ENCODE results near the gene NFIX.

NFIX gene

DNA sequence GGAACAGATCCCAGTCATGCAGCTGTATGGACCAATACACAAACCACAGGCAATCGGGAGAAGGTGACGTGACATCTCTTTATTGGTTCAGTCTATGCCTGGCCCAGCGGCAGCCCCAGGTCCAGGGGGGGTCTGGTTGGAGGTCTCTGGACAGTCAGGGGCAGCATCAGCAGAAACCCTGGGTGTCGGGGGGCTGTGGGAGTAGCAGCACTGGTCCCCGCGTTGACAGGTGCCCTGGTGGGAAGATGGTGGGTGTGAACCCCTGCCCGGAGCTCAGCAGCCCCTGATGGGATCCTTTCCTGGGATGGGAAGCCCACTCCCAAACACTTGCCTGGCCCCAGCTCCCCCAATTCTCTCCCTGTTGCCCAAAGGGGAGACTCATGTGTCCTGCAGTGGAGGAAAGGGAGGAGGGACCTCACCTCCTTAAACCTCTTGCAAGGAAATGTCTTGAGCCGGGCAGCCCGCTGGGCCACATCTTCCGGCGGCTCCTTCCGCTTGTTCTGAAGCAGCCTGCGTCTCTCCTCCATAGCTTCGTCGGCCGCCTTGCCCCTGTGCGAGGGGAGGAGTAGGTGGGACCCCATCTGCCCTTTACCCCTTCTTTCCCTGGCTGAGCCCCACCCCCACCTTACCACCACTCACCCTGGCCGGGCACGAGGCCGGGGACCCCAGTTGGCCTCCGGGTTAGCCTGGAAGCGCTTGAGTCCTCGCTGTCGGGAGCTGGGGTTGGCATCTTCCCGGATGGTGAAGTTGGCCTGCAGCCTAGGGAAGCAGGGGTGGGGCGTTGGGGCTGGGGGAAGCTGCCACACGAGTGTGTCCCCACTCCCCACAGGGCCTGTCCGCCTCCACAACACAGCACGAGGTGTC is 109.8 kb downstream of the NFIX start:
- no peak for DNase-seq (ENCODE audit: low read depth)

DNA sequence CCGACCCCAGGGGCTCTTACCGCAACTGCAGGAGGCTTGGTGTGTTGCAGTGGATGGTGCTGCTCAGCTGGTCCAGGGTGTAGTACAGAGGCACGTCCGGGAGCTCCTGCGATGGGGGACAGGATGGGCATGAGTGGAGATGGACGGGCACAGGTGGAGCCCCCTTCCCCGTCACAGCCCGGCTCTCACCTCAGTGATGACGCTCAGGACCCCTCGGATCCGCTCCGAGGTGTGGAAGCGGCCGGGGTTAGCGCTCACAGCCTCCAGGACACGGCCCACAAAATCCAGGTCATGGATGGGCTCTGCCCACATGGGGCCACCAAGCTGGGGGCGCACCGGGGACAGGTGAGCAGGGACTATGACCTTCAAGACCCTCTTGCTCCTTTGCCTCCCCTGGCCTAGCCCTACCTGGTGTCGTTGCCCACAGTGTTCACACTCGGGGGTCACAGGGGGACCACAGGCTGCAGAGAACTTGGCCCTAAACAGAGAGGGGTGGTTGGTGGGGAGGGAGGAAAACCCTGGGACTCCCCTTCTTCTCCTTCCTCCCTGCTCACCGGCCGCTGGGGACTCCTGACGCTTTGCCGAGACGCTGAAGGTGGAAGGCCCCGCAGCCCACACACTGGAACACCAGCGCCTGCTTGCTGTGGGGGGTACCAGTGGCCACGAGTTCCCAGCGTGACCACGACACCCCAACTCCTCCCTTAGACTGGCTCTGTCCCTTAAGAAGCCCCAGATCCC is 114.3 kb downstream of the NFIX start:
- DNase-seq (ENCODE audit: low read depth) = no peak

DNA sequence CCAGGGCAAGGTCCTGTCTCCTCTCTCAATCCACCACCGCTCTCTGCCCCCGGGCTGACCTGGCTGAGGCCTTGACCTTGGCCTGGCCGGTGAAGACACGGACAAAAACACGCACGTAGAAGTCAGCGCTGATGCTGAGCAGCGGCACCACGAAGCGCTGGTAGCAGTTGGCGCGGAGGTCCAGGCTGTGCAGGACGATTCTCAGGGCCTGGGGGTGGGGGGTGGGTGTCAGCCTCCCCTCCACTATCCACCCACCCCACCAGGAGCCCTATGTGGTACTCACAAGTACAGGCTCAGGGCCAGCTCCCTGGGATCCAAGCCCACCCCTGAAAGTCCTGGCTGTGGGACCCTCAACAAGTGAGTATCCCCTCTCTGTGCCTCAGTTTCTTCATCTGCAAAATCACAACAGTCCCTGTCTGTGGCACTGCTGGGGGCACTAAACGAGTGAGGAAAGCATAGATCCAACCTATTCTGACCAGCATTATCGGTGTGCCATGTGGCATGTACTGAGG is 114.9 kb downstream of the NFIX start:
- DNase-seq (ENCODE audit: low read depth) = no peak

DNA sequence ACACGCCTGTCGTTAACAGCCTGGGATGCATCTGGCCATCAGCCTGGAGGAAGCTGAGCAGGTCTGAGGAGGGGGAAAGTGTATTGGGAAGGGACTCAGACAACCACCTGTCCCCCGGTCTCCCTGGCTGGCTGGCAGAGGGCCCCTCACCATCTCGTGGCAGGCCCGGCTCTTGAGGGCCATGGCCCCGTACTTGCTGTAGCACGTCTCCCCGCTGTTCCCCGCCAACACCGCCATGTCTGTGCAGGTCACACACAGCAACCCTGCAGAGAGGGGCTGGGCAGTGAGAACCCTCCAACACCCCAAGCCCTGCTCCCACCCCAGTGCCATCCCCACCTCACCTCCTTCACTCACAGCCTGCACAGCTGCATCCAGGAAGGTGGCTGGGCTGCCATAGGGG is 117.3 kb downstream of the NFIX start:
- DNase-seq (ENCODE audit: low read depth) = no peak

DNA sequence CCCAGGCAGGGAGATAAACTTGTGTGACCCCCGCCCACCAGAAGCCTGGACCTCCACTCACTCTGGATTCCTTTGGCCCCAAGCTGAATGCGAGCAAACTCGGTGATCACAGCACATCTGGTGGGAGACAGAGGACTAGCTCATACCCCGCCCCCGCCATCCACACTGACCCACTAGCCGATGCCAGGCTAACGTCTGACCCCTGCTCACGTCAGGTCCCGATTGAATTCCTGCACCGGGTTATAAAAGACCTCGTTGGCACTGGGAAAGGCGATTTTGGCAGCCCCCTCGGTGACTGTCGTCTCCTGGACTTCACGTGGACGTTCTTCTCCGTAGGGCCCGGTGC is 120.6 kb downstream of the NFIX start:
- DNase-seq (ENCODE audit: low read depth) = no peak

DNA sequence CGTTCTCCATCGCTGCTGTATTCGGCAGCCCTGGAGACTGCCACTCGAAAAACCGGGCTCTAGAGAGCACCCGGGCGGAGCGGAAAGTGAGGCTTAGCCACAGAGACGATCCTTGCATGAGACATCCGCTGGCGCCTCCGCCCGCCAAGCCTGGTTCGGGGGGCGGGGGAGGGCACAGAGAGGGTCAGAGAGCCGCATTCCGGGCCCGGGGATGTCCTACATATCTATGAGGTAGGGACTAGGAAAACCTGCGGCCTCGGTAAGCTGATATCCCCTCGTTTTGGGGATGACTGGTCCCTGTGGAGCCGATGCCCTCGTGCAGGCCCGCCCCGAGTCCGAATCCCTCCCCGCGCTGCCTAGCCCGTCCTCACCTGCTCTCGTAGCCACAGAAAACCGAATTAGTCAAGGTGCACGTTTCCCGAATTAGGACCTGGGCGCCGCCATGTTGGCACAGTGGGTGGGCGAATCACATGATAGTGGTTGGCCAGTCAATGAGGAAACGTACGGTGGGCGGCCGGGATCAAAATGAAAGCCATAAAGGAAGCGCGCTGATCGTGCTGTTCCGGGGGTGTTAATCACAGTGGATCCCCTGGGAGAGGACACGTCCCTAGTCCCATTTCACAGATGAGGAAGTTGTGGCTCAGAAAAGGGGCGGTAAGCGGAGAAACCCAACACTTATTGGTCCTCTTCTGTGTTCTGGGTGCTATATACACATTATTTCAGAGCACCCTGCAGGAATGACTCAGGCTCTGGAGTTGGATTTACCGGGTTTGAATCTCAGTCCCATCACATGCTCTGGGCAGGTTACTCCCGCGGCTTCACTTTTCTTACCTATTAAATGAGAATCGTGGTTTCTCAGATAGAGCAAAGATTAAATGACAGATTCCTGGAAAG is 121.3 kb downstream of the NFIX start, which contains the start of gene TRMT1:
Gene TRMT1, minus strand, starts transcription at position 459 of the 894 bp plus-strand sequence. Its CDS starts 341 bp downstream, at position 118.
- peak; percentile 91 for DNase-seq (ENCODE audit: low read depth)

DNA sequence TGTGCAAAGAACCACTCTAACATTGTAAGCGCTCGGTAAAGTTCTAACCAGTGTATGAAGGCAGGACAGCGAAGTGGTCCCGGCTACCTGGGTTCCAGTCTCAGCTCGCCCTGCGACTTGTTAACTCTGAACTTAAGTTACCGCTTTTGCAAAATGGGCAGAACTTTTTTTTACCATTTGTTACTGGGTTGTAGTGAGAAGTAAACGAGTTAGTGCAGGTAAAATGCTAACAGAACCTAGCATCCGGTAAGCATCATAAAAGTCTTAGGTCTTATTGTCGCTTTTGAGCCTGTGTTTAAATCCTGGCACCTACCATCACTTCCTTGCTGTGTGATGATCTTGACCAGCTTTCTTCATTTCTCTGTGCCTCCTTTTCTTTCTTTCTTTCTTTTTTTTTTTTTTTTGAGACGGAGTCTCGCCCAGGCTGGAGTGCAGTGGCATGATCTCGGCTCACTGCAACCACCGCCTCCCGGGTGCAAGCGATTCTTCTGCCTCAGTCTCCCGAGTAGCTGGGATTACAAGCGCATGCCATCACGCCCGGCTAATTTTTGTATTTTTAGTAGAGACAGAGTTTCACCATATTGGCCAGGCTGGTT is 122.0 kb downstream of the NFIX start:
- no peak for DNase-seq (ENCODE audit: low read depth)

DNA sequence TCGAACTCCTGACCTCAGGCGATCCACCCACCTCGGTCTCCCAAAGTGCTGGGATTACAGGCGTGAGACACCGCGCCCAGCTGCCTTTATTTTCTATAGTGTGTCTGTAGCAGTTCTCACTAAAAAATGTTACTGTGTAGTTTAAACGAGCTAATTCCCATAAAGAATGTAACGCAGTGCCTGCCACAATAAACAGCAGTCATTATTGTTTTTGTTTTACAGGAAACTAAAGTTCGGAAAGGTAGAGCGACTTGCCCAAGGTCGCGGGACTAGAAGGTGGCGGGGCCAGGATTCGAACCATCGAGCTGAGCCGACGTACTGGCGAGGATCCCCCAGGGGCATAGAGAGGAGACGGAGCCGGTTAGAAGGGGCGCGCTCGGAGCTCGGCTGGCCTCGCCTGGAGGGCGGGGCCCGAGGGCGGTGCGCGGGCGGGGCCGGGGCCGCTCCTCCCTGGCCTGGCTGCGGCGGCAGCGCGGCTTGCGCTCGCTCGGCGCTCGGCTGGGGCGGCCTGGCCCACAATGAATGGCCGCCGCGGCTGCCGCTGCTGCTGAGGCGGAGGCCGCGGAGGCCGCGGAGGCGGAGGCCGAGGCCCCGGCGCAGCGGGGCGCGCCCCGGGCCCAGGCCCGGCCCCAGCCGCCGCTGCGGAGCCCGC is 122.6 kb downstream of the NFIX start, which contains the start of gene NACC1:
Gene NACC1, plus strand, starts transcription at position 493 of the 652 bp plus-strand sequence. CDS start 16,944 bp downstream, outside the sequence.
- peak; percentile 80 for DNase-seq (ENCODE audit: low read depth)

DNA sequence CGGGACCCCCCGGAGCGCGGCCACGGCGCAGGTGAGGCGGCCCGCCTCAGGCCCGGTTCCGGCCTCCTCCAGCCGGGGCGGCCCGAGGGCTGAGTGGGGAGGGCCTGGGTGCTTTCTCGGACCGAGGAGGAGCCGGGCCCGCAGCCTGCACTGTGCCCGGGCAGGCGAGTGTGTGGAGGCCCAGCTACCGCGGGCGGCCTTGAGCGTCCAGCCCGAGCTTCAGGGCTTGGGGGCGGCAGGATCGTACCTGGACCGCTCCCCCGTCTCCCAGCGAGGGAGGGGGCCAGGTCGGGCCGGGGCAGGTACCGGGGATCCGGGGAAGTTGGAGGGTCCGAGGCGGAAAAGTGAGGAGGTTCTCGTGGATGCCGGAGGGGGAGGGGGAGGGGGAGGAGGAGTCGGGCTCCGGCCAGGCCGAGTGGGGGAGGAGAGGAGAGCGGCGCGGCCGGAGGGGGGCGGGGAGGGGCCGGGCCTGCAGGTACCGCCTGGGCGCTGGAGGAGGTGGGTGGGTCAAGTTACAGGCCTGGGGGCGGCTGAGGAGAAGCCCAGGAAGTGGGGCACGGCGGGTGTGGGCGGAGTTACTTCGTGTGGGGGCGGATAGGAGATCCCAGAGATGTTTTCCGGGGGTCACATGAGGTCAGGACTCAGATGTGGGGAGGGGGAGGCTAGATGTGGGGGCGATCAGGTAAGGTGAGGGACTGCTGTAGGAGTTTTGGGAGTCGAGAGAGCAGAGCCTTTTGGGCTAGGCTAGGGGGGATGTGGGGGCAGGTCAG is 123.3 kb downstream of the NFIX start:
- peak; percentile 74 for DNase-seq (ENCODE audit: low read depth)

DNA sequence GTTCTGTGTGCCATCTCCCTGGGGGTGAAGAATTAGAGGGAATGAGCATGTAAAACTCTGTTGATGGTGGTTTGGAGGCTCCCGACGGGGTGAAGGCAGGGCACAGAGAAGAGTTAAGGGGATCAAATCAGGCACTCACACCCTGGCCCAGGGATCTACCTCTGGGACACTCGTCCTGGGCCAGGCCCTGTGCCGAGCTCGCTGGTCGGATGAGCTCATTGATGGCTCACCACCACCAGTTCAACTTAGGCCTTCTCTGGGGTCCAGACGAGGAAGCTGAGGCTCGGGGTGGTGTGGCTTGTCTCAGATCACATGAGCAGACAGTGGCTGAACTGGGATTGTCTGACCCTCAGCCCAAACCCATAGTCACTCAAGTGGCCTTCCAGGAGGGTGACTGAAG is 124.4 kb downstream of the NFIX start:
- DNase-seq (ENCODE audit: low read depth) = no peak

DNA sequence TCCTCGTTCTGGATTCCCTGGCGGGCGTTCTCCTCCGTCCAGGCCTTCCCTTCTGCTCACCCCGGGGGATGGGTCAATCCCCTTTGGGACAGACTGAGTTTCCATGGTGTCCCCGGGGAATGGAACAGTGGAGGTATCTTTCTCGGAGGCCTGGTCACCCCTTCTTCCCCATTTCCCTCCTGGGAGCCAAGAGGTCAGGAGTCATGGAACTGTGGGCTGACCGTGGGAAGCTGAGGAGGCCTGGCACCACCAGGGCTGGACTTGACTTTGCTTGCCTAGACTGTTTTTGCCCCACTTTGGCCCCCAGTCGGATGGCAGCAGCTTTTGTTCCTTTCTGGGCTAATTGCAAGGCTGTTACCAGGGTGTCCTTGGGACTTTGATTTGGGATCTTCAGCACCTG is 124.8 kb downstream of the NFIX start:
- DNase-seq (ENCODE audit: low read depth) = no peak

DNA sequence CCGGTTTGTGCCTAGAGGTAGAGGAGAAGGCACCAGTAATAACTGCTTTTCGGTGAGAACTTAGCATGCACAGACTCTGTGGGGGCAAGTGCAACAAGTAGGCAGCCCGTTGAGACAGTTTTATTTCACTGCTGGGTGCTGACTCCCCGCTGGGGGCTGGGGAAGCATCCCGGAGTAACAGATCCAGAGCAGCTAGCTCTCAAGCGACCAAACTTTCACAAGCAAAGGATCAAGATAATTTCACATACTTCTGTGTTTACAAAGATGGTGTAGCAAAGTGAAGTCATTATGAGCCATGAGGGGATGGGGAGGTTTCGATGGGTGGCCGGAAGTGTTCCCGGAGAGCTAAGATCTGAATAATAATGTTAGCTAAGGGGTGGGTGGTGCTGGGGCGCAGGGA is 125.5 kb downstream of the NFIX start:
- peak; percentile 93 for DNase-seq (ENCODE audit: low read depth)

DNA sequence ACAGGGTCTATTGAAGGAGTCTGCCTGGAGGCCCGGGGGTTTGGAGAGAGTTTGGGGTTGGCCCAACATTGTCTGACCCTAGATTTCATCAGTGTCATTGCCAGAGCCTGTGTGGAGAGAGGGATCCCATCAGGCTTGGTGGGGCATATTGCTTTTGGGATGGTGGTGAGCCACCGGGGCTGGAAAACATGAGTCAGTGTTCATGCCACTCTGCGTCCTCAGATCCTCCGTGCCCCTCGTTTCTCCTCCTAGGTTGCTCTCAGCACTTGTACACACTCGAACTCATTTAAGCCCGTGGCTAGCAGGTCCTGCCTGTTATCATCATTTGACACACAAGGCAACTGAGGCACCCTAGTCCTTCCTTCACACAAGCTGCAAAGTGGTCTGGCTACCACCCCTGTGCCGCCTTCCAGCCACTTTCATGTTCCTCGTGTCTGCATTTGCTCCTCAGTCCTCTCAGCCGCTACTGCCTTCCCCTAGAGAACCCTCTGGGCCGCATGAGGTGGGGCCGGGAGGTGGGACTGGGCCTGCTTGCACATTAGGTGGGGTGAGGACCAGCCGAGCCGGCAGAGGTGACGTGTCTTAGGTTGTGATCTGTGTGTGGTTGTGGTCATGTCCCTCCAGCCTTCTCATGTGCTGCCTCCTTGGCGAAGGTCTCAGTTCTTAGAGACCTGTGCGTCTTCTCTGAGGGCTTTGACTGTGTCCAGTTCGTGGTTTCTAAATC is 126.4 kb downstream of the NFIX start:
- no peak for DNase-seq (ENCODE audit: low read depth)

DNA sequence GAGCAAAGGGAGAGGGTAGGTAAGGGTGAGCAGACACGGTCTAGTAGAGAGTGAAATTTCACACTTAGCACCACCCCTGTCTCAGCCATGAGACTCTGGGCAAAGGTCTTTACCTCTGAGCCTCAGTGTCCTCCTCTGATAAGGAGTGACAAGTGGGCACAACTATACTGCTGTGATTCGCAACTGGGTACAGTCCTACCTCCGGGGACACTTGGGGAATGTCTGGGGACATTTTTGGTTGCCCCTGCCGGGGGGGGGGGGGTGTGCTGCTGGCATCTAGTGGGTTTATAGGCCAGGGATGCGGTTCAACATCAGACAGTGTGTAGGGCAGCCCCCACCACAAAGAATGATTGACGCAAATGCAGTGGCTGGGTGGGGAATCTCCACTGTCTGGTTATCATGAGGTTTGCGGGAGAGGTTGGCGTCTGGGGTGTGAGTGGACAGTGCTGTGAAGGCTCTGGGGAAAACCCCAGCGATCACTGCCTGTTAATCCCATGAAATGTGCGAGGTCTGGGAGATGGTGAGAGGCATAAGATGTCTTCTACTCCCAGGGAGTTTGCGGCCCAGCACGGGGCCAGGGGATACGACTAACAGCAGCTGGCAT is 127.1 kb downstream of the NFIX start:
- DNase-seq (ENCODE audit: low read depth) = peak; percentile 82

DNA sequence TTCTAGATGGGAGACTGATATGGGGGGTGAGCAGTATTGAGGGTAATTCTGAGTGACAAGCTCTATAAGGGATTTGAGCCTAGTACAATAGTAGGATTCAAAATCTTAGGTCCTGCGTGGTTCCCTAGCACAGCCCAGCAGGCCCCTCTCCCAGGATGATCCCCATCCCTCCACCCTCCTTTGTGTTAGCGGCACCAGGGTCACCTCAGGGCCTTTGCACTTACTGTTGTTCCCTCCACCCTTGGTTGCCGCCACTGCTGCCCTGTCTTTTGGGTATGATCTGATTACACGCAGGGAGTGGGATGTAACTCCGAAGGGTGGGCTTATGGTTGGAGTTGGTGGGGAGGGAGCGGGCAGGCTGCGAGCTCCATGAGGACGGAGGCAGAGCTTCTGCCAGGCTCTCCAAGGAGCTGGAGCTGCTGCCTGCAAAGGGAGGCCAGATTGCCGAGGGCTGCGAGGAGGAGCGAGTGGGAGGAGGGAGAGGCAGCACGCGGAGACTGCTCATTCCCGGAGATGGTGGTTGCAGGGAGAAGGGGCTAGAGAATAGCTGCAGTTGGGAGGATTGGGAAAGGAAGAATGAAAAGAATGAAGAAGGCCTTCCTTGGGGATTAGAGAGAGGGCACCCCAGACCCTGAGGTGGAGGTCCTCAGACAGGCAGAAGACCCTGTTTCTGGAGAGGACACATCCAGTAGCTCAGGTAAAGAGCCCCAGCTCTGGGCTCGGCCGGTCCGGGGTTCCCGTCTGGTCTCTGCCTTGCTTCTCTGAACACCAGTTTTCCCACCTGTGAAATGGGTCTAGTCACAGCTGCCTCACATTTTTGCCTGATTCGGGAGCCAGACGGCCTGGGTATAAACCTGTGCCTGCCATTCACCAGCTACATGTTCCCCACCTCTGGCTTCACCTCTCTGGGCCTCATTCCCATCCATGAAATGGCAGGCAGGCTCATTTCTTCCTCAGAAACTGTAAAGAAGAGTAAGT is 128.0 kb downstream of the NFIX start:
- no peak for DNase-seq (ENCODE audit: low read depth)

DNA sequence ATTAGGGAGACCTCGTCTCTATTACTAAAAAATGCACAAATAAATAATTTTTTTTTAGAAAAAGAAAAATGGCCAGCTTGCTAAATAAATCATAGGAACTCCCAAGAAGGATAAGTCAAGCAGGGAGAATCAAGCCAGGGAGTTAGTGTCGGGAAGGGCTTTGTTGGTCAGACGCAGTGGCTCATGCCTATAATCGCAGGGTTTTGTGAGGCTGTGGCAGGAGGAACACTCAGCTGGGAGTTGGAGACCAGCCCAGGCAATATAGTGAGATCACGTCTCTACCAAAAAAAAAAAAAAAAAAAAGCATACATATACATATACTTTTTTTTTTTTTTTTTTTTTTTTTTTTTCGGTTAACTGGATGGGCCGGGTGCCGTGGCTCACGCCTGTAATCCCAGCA is 131.8 kb downstream of the NFIX start:
- no peak for DNase-seq (ENCODE audit: low read depth)

DNA sequence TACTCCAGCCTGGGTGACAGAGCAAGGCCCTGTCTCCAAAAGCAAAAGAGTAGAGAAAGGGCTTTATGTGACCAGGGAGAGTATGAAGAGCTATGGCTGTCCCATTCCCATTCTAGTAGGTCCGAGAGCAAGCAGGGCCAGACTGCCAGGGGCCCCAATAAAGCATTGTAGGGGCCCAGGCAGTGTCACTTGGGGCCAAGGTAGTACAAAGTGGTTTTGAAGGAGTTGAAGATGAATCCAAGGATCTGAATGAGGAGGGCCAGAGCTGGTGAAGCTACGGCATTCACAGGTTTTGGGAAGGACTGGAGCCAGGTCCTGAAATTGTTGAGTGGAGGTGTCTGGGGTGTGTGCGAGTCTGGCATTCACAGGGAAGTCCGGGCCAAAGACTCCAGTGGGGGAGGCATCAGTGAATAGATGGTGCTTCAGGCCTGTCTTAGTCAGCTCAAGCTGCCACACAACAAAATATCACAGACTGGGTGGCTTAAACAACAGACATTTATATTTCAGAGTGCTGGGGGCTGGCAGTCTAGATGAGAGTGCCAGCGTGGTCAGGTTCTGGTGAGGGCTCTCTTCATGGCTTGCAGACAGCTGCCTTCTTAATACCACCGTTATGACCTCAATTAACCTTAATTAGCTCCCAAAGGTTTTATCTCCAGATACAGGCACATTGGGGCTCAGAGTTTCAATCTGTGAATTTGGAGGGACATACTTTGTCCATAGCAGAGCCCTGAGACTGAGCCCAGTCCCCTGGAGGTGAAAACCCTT is 132.7 kb downstream of the NFIX start:
- DNase-seq (ENCODE audit: low read depth) = no peak

Data from amniotic epithelial cell (primary cell).